NCI-H1436 treated with DMSO at 0.1 percent for 48 hours (cell line): ENCODE data around the gene SPOCK1.
"Not testable (repeated sequence)": the region's sequence is repeated elsewhere in the genome, so short reads cannot be mapped to it uniquely, and the experiment has no call there.

Source experiments
- DNase-seq: peaks from one replicate; lab custom pipeline; 2025; lab: John Stamatoyannopoulos, UW

Gene SPOCK1

DNA sequence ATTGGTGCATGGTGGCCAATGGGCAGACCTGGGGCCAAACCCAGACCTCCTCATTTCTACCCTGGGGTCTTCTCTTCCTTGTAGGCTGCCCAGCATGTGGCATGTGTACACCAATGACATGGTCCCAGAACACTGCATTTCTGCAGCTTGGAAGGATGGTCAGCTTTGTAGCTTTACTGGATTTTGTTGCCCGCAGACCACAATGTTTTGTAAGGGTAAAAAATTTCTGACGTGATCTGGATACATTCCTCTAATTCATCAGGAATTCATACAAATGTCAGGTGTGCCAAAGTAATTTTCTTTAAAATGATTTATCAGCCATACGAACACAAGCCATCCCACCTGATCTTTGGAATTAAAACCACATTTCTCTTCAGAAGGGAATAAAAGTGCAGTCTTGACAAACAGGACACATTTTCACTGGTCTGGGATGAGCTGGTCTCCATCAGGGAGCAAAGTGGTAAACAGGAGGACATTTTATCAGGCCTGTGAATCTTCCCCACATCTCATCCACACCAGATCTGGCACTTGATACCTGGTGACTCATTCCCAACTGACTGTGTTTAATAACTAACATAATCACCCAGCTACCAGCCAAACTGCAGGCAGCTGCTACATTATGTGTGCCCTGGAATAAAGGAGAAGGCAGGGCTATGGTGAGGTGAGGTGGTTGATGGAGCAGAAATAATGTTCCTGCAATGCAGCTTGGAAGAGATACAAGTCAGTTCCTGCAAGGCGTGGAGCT is 103.9 kb downstream of the SPOCK1 start:
- DNase-seq: peak; percentile 25

DNA sequence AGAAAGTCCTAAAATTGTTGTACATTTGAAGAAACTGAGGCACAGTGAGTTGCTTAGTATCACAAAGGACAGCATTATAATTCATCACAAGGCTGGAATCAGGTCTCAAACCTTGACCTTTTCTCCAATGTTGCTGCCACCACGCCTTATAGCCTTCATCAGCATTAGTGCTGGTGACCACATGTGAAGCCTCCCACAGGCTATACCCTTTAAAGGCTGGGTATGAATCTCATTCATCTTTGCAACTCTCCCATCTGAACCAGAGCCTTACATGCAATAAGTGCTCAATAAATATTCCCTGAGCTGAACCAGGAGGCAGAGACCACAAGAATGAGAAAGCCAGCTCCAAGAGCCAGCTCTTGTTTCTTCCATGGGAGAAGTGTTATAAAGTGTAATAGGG is 104.7 kb downstream of the SPOCK1 start:
- DNase-seq: no peak

DNA sequence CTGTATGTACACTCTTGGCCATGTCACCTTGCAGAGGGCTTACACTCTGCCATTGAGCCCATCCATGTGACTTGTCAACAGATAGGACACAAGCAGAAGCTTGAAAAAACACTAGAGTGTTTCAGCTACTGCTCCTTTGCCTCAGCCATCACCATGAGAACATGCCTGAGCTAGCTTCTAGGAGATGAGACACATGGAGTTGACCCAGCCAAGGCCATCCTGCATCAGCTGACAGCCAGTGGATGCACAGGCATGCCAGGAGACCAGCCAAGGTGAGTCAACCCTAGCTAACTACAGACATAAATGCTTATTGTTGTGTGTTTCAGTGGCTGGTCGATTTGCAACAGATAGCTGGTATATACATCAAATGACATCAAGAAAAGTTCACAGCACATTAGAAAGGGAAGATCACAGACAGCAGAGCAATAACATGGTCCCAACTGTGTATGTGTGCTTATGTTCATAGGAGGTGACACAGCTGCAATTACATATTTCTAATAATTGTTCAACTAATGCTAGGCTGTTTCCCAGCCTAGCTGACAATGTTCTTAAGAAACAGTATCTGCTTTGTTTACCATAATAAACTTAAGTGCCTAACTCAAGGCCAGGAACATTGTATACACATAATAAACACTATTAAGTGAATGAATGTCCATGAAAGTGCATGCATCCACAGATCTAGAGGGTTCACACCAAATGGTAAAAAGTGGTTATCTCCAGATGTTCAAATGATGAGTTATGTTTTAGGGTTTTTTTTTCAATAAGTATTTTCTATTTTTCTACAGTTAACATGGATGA is 105.7 kb downstream of the SPOCK1 start:
- no peak for DNase-seq

DNA sequence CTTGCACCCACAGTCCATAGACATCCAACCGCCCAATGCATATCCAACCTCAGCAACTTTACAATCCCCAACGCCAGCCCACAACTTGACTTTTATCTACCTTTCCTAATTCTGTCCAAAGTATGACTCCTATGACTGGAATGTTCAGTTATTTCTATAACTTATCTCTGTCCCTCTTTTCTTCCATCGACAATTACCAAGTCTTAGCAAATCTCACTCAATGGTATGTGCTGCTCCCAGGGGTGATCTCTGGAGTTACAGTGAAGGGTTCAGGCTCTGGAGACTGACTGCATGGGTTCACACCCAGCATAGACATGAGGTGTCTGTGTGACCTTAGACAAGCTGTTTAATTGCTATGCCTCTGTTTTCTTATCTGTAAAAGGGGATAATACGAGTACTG is 106.9 kb downstream of the SPOCK1 start:
- DNase-seq: no peak

DNA sequence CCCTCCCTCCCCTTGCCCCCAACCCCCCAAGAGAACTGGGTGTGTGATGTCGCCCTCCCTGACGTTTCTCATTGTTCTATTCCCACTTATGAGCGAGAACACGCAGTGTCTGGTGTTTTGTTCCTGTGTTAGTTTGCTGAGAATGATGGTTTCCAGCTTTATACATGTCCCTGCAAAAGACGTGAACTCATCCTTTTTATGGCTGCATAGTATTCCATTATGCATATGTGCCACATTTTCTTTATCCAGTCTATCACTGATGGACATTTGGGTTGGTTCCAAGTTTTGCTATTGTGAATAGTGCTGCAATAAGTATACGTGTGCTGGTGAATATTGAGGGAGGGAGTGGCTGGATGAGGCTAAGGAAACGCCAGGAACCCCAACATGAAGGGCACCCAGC is 108.1 kb downstream of the SPOCK1 start:
- not testable (repeated sequence) for DNase-seq

DNA sequence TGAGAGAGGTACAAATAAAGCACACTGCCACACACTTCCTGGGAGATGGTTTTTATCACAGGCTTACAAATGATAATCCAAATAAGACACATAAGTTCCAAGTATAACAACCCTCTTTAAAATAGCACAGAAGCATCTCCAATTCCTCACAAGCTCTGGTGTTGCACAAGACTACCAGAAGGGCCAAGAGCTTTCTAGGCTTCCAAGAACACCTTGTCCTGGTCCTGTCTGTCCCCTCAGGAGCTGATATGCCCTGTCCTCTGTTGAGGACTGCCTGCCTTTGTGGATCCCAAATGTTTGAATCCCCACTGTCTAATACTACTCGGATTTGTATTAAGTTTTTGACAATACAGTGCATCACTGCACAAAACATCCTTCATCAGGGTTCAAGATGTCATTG is 110.1 kb downstream of the SPOCK1 start:
- no peak for DNase-seq

DNA sequence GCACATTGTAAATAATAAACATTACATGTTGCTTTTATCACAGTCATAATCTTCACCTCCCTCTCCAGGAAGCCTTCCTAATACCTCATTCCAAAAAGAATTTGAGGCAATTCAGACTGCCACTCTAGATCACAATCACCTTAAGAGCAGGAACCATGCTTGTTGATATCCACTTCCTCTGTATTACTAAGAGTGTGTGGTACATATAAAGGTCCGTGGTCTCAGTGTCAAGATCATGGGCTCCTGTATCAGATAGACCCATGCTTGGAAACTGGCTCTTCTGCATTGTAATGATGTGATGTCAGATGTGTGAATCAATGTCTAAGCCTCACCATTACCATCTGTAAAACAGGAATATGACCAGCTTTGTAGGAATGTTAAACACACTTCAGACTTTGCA is 114.1 kb downstream of the SPOCK1 start:
- no peak for DNase-seq

DNA sequence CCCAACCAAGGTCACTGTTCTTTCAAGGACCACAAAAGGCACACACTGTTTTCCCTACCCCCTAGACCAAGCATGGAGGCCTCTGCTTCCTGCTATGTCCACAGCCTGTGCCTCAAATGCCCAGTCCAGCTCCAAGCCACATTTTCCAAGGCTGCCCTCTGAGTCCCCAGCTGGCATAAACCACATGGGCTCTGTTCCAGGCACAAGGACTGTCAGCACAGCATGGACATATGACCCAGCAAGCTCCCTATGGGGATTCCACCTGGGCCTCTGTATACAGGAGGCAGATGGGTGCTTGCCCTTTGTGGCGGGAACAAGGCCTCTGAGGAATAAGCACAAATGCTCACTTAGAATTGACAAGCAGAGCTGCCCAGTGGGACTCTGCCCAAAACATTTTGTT is 115.2 kb downstream of the SPOCK1 start:
- no peak for DNase-seq

DNA sequence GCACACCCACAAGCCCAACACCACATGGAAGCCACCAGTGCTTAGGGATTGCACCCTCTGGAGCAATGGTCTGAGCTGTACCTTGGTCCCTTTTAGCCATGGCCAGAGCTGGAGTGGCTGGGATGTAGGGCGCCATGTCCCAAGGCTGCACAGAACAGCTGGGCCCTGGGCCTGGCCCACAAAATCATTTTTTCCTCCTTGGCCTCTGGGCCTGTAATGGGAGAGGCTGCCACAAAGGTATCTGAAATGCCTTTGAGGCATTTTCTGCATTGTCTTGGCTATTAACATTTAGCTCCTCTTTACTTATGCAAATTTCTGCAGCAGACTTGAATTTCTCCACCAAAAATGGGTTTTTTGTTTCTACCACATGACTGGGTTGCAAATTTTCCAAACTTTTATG is 117.6 kb downstream of the SPOCK1 start:
- DNase-seq: no peak

DNA sequence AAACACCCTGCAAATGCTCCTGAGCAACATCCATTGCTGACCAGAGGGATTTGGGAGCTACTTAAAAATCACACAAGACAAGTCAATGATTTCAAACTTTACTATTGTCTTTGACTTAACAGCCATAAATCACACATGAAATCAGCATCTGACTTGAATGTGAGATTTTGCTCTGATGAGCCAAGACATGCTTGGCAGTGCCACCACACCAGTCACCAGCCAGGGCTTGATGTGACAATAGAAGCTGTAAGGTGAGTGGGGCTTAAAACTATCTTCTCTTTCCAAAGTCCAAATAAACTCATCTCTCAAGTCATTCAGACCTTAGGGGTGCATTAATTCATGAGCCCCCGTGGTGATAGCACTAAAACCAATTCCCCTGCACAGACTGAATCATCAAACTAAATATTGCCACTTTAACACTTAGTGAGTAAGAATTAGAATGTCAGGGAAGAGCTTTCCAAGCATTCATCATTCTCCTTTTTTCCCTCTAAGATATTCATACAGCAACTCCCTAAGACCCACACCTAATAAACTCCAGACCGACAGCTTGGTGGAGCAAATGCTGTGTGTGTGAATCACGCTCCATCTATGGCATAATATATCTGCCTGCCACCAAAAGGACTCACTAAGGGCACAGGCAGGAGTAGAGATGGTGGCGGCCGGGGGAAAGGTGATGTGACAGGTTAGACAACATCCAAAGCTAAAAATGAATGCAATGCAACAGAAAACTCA is 119.4 kb downstream of the SPOCK1 start:
- no peak for DNase-seq

DNA sequence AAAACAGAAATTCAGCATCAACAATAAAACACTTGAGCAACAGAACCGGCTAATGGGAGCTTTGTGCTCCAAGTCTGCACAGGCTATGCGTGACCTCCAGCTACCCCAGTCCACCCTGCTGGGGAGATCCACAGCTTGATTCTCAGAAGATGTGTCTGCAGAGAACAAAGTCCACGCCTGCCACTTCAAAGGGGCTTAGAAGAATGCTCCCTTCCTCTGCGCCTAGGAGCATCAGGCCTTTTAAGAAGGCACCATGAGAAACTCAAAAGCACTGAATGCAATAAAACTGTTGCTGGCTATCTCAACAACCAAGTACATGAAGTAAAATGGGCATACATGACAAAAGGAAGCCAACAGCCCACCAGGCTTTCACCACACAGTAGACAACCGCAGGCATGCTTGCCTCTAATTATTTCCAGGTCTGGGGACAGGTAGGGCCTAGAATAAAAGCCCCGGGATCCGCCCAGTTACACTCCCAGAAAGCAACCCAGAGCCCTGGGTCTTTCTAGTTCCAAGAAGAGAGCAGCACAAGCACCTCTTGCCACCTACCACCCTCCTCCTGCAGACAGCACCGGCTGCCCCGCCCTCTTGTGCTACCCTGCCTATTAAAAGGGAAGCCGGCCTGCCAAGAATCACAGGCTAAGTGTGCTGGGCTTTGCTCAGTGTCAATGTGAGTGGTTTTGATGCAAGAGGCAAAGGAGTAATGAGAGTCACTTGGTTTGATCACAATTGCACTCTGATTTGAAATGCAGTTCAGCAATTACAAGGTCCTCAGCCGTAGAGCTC is 123.2 kb downstream of the SPOCK1 start:
- DNase-seq: peak; percentile 97

DNA sequence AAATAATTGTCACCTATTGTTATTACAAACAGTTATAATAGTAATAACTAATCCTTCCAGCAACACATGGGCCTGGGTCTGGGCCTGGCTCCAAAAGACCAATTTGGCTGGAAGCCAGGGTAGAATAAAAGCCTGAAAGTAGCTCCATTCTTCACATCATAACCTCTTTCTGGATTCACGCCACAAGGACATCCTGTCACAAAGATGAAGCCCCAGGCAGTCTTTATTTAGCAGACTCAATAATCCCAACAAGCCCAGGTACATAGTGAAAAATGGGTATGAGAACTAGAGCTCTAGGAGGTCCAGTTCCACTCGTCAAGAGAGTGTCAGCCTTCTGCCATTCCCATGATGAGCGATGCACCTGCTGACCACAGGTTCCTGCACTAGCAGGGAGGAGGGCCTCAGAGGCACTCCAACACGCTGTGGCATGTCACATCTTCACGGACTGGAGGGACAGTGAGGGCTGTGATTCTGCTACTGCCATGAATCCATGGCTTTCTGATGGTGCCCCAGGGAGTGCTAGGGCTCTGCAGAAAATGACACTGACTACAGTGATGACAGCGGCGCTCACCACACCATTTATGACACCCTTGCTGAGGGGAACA is 124.9 kb downstream of the SPOCK1 start:
- DNase-seq: peak; percentile 82

DNA sequence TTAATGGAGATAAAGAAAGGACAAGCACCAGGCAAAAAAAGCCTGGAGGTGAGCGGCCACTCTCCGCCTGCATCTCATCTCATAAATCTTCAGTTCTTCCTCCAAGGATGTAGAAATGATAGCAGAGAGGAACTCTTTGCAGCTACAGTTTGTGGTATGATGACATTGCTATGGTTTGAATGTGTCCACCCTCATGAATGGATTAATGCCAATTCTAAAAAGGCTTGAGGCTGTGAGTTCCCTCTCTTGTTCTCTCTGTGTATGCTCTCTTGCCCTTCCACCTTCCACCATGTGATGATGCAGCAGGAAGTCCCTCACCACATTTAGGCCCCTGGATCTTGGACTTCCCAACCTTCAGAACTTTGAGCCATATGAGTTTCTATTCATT is 126.4 kb downstream of the SPOCK1 start:
- no peak for DNase-seq

DNA sequence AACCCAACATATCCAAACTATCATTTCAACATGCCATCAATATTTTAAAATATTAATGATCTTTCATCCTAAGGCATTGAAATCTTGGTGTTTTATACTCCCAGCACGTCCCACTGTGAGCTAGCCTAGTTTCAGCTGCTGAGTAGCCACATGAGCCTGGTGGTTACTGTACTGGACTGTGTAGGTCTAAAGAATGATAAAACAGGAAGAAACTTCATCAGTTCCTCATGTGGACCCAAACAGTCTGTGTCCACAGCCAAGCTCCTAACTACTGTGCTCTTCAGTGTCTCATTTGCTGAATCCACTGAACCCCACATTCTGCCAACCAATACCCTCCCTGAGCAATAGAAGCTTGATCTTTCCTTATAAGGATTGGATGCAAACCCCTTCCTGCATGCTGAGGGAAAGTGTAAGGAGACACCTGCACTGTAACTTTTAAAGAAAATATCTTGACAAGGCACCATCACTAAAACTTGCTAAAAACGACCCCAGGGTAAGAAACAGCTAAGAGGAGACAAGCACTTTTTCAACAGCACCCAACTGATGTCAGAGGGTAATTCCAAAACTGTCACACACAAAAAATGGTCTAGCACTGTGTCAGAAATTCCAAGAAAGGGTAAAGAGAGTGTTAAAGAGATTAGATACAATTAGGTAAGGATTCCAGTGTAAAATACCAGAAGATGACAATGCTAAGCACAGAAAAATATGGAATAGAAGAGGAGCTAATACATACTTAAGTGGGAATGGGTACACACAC is 126.9 kb downstream of the SPOCK1 start:
- no peak for DNase-seq

DNA sequence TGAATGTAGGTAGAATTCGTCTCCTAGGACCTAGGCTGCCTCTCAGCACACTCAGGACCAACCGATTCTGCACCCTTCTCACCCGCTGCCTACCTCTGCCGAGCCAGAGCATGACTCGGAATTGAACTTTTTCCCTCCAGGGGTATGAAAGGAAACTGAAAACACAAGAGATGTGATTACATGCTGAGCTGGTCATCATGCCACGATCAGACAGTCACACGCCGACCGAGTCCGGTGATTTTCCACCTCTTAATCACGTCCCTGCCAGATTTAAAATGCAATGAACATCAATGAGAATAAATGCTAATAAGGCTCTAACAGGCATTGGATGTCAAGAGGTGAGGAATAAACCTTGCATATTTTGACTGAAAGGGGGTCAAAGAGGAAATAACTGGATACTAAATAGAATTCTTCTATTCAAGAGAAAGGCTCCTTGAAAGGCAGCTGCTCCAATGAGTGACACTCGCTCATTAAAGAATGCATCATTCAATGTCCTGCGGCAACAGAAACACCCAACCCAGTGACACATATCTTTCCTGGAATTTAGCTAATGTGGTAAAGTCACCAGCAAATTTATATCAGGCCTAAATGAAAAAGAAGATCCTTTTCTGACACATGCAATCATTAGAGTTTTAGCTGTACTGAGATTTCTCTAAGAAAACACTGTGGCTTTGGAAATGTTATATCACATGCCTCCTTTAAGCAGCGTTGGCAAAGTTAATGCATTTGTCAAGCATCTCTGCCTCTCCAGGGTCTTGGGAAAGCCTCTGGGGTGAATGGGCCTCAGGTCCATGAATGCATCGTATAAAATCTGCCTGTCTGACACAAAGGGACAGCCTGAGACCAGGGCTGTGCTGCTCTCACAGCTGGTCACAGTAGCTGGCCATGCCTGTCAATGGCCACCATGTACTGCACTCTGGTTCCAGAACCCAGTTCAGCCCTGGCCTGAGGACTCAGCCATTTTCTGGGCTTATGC is 128.7 kb downstream of the SPOCK1 start:
- no peak for DNase-seq

DNA sequence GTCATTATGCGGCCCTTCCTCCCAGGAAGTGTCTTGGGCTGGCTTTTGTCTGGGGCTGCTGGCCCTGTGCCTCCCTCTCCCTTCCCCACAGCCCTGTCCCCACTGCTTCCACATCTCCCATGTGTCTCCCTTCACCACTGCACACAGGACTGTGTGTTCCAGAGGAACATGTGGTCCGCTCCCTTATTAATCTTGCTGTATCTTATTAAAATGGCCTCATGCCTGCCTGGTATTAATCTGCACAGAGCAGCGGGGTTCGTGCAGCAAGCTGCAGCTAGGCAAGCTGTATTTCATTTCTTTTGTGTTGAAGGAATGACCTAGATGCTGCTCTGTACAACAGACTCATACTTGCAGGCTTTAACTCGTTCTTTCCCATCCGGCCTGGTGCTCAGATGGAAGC is 130.5 kb downstream of the SPOCK1 start:
- DNase-seq: no peak

DNA sequence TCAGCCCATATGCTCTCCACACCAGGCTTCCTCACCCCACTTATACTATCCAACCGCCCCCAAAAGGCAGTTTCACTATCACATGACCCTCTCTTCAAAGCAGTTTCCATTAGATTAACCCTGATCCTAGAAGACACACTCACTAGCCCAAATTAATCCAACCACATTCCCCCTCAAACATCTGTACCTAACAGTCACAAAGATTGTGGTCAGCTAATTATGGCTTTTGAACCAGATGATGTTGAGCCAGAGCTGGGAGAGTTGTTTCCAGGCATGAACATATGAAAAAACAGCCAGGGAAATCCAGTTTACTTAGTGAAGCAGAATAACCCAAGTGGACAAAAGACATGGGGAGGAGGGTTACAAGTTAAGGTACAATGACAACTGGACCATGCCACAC is 131.2 kb downstream of the SPOCK1 start:
- DNase-seq: no peak

DNA sequence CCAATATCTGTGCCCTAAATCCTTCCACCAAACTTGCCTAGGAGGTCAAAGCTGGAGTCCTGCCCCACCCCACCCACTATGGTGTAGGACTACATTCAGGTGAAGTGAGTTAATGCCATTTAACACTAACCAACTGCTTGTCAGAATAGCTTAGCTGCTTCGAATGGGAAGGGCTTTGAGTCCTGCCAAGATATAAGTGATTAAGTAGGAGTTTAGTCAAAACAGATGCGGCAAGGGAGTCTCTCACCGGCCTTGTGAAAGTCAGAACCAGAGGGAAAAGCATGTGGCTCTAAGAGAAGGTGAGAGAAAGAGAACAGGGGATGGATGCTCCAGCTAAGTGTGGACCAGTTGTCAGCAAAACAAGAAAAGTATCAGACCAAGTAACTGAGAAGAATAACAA is 132.6 kb downstream of the SPOCK1 start:
- DNase-seq: no peak

DNA sequence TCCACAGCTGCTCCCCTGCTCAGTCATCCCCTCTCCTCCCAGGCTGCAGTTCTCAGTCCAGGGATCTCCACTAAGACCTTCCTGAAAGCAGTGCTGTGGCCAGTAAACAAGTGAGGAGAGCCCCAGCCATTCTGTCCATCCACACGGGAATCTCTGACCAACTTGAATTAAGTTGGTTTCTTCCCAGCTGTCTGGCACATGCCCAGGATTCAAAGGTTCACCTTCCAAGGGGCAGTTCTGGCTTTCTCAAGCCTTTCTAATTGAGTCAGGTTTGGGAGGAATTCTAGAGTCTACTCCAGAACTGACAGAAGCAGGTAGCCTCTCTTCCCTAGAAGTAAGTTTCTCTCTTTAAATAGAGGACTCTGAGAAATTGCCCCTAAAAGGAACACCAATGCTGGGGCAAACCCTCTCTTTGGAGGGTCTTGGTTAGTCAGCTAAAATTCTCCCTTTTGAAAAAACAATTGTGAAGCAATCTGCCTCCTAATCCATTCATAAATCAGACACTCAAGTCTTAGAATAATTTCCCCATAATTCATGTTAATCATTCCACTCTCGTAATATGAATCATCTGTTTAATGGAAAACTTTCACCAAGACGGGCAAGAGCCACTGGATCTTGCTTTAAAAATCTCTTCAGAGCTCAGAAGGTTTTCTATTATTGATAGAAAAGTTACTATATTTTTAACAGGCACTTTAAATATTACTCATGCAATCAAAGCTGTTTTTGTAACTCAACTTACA is 133.8 kb downstream of the SPOCK1 start:
- no peak for DNase-seq
